WTC11 (cell line): ENCODE measurements around the gene MORN1.

Experiments used
- CTCF ChIP-seq: fragments of 200-600 bp; IDR thresholded peaks from 2 replicates; pipeline ENCODE4 v1.8.0; 2022; ENCODE audit warnings: antibody characterized with exemption
- MYBL2 ChIP-seq: sonication (generic); formaldehyde crosslinking; IDR thresholded peaks from 2 replicates; pipeline ENCODE4 v1.8.1; 2023; ENCODE audit warnings: mild to moderate bottlenecking, moderate library complexity, missing genetic modification reagents

DNA sequence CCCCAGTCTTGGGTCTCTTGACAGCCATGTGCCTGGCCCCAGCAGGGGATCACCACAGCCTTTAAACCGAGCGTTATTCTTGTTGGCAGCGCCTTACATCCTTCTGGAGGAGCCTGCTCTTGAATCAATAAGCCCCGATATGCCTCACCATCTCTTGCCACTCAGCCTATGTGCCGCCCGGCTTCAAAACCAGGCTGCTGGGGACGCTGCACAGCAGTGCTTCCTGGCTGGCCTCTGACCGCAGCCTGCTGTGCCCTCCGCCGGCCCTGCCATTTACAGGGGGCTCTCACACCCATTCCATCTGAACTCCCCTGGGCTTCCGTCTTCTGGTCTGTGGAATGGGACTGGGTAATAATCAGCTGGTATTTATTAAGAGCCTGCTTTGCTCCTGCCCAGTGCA, 24.0 kb upstream of the MORN1 start:
- TF ChIP-seq CTCF: no peak
- no peak for TF ChIP-seq MYBL2 (CRISPR knock-in tag)
